HEK293 (cell line): ENCODE data around the gene ZBTB25.

Experiments used
- GLI2 ChIP-seq: fragments of 450-650 bp; formaldehyde crosslinking; IDR thresholded peaks from 2 replicates; pipeline ENCODE4; 2017; ENCODE audit warnings: missing biosample characterization, missing genetic modification characterization, low read depth, borderline replicate concordance
- HOXA7 ChIP-seq: sonication (generic); formaldehyde crosslinking; IDR thresholded peaks from 2 replicates; pipeline ENCODE4 v1.8.1; 2022; ENCODE audit warnings: missing genetic modification reagents, borderline replicate concordance
- KLF1 ChIP-seq: fragments of 450-650 bp; formaldehyde crosslinking; IDR thresholded peaks from 2 replicates; pipeline ENCODE4 v1.5.1; 2016; ENCODE audit warnings: missing biosample characterization, missing genetic modification characterization
- KLF16 ChIP-seq: fragments of 450-650 bp; formaldehyde crosslinking; IDR thresholded peaks from 2 replicates; pipeline ENCODE4 v1.5.1; 2017; ENCODE audit warnings: missing biosample characterization, missing genetic modification characterization
- PATZ1 ChIP-seq: fragments of 450-650 bp; formaldehyde crosslinking; IDR thresholded peaks from 2 replicates; pipeline ENCODE4 v1.5.1; 2016; ENCODE audit warnings: missing biosample characterization, missing genetic modification characterization
- ZFP37 ChIP-seq: fragments of 450-650 bp; formaldehyde crosslinking; IDR thresholded peaks from 2 replicates; pipeline ENCODE4 v1.5.1; 2016; ENCODE audit warnings: missing biosample characterization, missing genetic modification characterization
- ZNF121 ChIP-seq: fragments of 450-650 bp; formaldehyde crosslinking; IDR thresholded peaks from 2 replicates; pipeline ENCODE4 v1.5.1; 2016; ENCODE audit warnings: missing biosample characterization, missing genetic modification characterization
- ZNF140 ChIP-seq: fragments of 450-650 bp; formaldehyde crosslinking; IDR thresholded peaks from 2 replicates; pipeline ENCODE4 v1.5.1; 2016; ENCODE audit warnings: missing biosample characterization, missing genetic modification characterization
- ZNF146 ChIP-seq: fragments of 450-650 bp; formaldehyde crosslinking; IDR thresholded peaks from 2 replicates; pipeline ENCODE4 v1.5.1; 2016; ENCODE audit warnings: missing biosample characterization, missing genetic modification characterization
- ZNF175 ChIP-seq: fragments of 450-650 bp; formaldehyde crosslinking; IDR thresholded peaks from 2 replicates; pipeline ENCODE4 v1.5.1; 2016; ENCODE audit warnings: missing biosample characterization, missing genetic modification characterization
- TF ChIP-seq, protein P1 (sequence below): fragments of 450-650 bp; formaldehyde crosslinking; IDR thresholded peaks from 2 replicates; pipeline ENCODE4 v1.5.1; 2016; ENCODE audit warnings: missing biosample characterization, missing genetic modification characterization

GRCh38 chr14:64507376-64508156 is 3.9 kb upstream of the ZBTB25 start:
- TF ChIP-seq ZNF140 (no peak), GLI2 (tag by site-specific recombination) (no peak), KLF1 (tag by site-specific recombination) (no peak), HOXA7 (CRISPR knock-in tag) (no peak), ZFP37 (tag by site-specific recombination) (no peak), KLF16 (tag by site-specific recombination) (no peak), ZNF146 (no peak), ZNF121 (no peak), PATZ1 (tag by site-specific recombination) (no peak), ZNF175 (tag by site-specific recombination) (no peak)
- TF ChIP-seq, protein P1, sequence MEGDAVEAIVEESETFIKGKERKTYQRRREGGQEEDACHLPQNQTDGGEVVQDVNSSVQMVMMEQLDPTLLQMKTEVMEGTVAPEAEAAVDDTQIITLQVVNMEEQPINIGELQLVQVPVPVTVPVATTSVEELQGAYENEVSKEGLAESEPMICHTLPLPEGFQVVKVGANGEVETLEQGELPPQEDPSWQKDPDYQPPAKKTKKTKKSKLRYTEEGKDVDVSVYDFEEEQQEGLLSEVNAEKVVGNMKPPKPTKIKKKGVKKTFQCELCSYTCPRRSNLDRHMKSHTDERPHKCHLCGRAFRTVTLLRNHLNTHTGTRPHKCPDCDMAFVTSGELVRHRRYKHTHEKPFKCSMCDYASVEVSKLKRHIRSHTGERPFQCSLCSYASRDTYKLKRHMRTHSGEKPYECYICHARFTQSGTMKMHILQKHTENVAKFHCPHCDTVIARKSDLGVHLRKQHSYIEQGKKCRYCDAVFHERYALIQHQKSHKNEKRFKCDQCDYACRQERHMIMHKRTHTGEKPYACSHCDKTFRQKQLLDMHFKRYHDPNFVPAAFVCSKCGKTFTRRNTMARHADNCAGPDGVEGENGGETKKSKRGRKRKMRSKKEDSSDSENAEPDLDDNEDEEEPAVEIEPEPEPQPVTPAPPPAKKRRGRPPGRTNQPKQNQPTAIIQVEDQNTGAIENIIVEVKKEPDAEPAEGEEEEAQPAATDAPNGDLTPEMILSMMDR (tag by site-specific recombination): no peak
